ENCODE measurements around the gene PTS. TPM values are rescaled to one million over a fixed set of nuclear protein-coding genes. Genes with fewer than 3 reads are reported as not detected.

PTS gene
- total RNA-seq, 1 donor from 2014 or later: 43.5 TPM

DNA sequence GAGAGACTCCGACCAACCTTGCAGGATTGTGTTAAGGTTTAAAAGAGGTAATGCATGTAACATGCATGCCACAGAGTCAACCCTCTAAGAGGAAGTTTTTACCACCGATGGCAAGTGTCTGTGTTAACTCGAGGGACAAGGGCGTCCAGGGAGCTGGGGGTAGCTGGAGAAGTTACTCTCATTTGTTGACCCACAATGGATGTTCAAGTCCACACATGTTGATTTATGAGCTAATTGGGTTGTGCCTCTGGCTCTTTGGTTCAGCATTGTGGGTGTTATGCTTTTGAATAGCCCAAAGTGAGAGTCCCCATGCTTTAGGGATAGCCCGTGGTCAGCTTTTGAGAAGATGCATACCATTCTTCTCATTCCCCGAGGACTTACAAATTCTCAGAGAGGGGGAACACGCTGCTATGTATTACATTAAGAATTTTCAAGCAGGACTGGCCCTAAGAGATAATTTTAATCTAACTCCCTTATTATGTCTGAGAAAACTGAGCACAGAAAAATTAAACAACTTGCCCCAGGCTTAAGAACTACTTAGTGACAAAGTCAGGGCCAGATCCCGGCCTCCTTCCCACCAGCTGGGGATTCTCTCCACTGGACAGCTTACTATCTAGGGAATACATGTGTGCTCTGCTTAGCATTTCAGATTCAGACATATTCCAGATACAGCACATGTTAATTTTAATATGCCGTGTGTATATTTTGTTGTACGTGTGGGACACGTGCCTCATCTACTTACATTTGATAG, 39.6 kb downstream of the PTS start:
- no peak for DNase-seq (ENCODE audit: low read depth)

DNA sequence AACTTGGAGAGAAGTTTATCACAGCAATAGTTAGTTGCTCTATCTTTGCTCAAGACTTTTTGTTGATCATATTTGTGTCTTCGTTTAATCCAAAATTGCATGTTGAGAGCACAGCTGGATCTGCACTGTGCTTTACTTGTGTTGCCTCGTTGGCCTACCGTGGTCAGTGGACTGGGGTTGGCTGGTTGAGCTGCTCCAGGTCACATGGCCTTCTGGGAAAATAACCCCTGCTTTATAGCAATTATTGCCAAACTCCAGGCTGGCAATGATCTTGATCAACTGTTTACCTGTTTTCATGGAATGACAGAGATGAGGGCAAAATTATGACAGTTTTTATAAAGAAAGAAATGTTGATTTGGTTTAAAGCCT, 40.2 kb downstream of the PTS start:
- no peak for DNase-seq (ENCODE audit: low read depth)

DNA sequence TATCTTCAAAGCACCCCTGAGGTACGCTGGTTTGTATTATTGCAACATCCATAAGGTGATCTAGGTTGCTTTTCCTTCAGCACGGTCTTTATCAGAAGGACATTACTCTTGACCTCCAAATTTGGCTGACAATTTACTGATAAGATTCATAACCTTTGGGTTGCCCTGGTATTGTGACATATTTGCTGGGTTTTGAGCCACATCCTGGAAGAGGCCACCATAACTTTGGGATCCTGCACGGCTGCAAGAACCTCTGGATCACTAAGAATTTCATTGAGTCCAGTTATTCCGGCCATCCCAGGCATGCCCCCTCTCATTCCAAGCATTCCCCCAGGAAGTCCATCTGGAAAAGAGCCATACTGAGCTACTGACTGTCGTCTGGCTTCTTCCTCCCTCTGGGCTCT, 41.0 kb downstream of the PTS start:
- no peak for DNase-seq (ENCODE audit: low read depth)

DNA sequence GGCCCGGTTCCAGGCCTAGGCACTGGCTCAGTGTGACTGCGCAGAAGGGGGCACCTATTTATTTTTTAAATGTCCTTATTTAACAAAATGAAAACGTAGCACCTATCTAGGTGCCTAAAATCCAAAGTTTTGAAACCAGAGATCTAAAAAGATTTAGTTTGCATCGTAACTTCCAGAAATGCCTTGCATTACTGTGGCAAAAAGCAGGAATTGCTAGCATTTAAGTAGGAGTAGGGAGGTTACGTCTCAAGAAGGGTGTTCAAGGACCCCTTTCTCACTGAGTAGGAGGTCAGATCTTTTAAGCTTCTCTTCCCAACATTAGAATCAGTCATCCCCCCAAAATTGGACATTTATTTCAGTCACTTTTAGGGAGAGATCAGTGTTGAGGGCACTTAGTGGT, 42.2 kb downstream of the PTS start:
- no peak for DNase-seq (ENCODE audit: low read depth)

GRCh38 chr11:112269139-112269538, 42.9 kb downstream of the PTS start:
- DNase-seq (ENCODE audit: low read depth): no peak

GRCh38 chr11:112270551-112271180, 44.4 kb downstream of the PTS start:
- DNase-seq (ENCODE audit: low read depth): no peak

DNA sequence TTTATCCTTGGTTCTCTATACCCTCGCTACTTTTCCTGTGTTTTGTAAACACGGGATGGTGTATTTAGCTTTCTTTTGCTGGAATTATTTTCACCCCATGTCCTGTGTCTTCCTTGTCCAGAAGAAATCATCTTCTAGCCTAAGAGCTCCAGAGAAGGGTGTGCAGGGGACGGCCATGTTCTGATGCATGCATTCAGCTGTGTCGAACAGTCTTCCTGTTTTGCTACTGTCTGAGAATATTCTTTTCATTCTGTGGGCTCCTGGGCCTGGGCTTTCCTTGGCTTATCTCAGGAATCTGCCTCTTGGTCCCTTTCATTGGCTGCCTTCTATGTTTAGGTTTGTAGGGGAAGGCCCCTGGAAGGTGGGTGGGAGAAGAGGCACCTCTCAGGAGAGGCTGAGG, 45.0 kb downstream of the PTS start:
- no peak for DNase-seq (ENCODE audit: low read depth)

GRCh38 chr11:112273066-112273465, 46.8 kb downstream of the PTS start:
- no peak for DNase-seq (ENCODE audit: low read depth)

- DNase-seq (ENCODE audit: low read depth): no peak
Observed at GRCh38 chr11:112274007-112274783, 48.0 kb downstream of the PTS start.

- DNase-seq (ENCODE audit: low read depth): no peak
Observed at GRCh38 chr11:112277029-112277428, 50.8 kb downstream of the PTS start.

GRCh38 chr11:112277941-112278340, 51.7 kb downstream of the PTS start:
- peak; percentile 84 for DNase-seq (ENCODE audit: low read depth)

DNA sequence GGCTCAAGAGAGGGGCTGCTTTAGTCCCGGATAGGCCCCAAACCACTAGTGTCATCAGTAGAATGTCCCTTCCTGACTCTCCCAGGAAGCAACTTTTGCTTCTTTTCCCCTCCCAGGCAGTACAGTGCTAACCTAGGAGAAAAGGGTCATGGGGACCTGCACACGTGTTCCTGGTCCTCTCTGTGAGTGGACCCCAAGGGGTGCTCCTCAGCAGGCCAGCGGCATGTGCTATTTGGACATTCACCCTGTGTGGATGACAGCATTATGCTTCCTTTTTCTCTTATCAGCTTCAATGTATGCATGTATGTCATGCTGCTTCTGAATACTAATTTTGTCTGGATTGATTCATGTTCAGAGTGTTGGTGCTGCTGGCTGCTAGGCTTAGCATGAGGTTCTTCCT, 52.6 kb downstream of the PTS start:
- no peak for DNase-seq (ENCODE audit: low read depth)

DNA sequence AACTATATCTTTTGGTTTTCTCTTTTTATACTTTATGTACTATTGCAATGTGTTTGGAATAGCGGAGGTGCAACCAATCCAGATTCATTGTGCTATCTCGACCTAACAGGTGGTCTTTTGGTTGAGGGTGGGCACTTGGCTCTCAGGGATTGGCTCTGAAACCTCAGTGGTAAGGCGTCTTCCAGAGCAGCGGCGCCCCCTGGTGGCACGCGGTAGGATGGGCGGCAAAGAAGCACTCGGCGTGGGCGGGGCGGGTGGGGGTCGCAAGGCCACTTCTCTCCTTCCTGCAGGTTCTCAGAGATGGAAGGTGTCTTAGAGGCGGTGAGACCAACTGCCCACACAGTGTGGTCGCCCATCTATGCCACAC, 53.7 kb downstream of the PTS start:
- no peak for DNase-seq (ENCODE audit: low read depth)

- peak; percentile 71 for DNase-seq (ENCODE audit: low read depth)
Observed at GRCh38 chr11:112280268-112281126, 54.3 kb downstream of the PTS start.

- DNase-seq (ENCODE audit: low read depth): no peak
Observed at GRCh38 chr11:112281726-112282125, 55.5 kb downstream of the PTS start.

Other genes starting within 250 kb of the PTS start
- gene DLAT, start 201.0 kb upstream of the PTS start, total RNA-seq: 41.0 and 47.9 TPM in 2 replicates
- gene PIH1D2, start 152.4 kb upstream of the PTS start, total RNA-seq: 3.0 and 7.4 TPM in 2 replicates
- gene NKAPD1, start 152.1 kb upstream of the PTS start, total RNA-seq: 28.5 and 44.0 TPM in 2 replicates
- 39.1 and 71.4 TPM in 2 replicates for gene TIMM8B, start 139.7 kb upstream of the PTS start, total RNA-seq
- gene SDHD, start 139.6 kb upstream of the PTS start, total RNA-seq: 126 and 185 TPM in 2 replicates
- gene IL18, start 62.3 kb upstream of the PTS start, total RNA-seq: 1.6 and 34.2 TPM in 2 replicates
- gene TEX12, start 59.1 kb upstream of the PTS start, total RNA-seq: not detected in 2 replicates
- gene BCO2, start 50.9 kb upstream of the PTS start, total RNA-seq: 0.75 TPM in 1 of 2 replicates, not detected in the other
- gene PLET1, start 34.4 kb downstream of the PTS start, total RNA-seq: not detected in 2 replicates